Endothelial cell of umbilical vein (primary cell): ENCODE measurements around the gene GCSH. TPM values are rescaled to one million over a fixed set of nuclear protein-coding genes. Genes with fewer than 3 reads are reported as not detected.

Experiments used
- BruUV-seq: library from RNA; stranded (reverse); fragments of 400-500 nt; replicated peaks from 2 replicates; lab custom pipeline; 2021; lab: Mats Ljungman, UMichigan
- CTCF ChIA-PET: fragments of 300-600, 350-600 bp; sonication (Branson Sonifier 250); formaldehyde crosslinking; loops from one replicate; lab custom pipeline; 2021; ENCODE audit warnings: antibody characterized with exemption, inconsistent platforms; lab: Charles Lee
- POLR2A ChIA-PET: fragments of 300-600, 350-600 bp; sonication (Branson Sonifier 250); formaldehyde crosslinking; loops from one replicate; lab custom pipeline; 2021; ENCODE audit warnings: antibody characterized with exemption, inconsistent platforms; lab: Charles Lee
- DNase-seq: peaks from one replicate; pipeline ENCODE4 v3.0.0-alpha.2; 2011; ENCODE audit warnings: low read depth, low spot score
- FAIRE-seq: peaks from 2 replicates; lab custom pipeline; 2011; peaks lifted over from hg19 to GRCh38; lab: Jason Lieb, UNC
- H2AFZ ChIP-seq: 2 replicates; pipeline ENCODE4 v1.6.0; 2012; ENCODE audit warnings: low read depth, low read length, control low read depth, inconsistent platforms
- H3K27ac ChIP-seq: 2 replicates; pipeline ENCODE4 v1.5.1; 2011; ENCODE audit warnings: low read depth, mild to moderate bottlenecking, control low read depth, low read length, moderate library complexity; ENCODE audit not compliant: insufficient read depth
- H3K27me3 ChIP-seq, 2 experiments: 2 replicates each; pipeline versions ENCODE4 v1.6.0 to v1.6.1; 2011; ENCODE audit warnings: low read length in 2 of 2, mixed read lengths in 1 of 2; ENCODE audit not compliant: control insufficient read depth in 2 of 2, insufficient read depth in 2 of 2
- H3K36me3 ChIP-seq, 2 experiments: 2 replicates in 1 of 2; 3 replicates in 1 of 2; pipeline ENCODE4 v1.5.1; 2011; ENCODE audit warnings: low read length in 2 of 2, mild to moderate bottlenecking in 1 of 2, moderate library complexity in 1 of 2; ENCODE audit not compliant: control insufficient read depth in 2 of 2, insufficient read depth in 2 of 2; ENCODE audit errors: extremely low read depth in 1 of 2
- H3K4me1 ChIP-seq: 3 replicates; pipeline ENCODE4 v1.5.1; 2011; ENCODE audit warnings: mild to moderate bottlenecking, low read length; ENCODE audit not compliant: control insufficient read depth, insufficient read depth; ENCODE audit errors: extremely low read depth
- H3K4me2 ChIP-seq: 2 replicates; pipeline ENCODE4 v1.6.1; 2011; ENCODE audit warnings: low read length, control low read depth, mixed read lengths; ENCODE audit not compliant: insufficient read depth
- H3K4me3 ChIP-seq, 3 experiments: fragments of 200-600 bp in 1 of 3; sonication (generic), shearing (Covaris generic) in 1 of 3; replicated peaks in 1 of 3; 2 replicates each; pipeline ENCODE4 v1.5.1; 2011 to 2016; ENCODE audit warnings: control low read depth in 3 of 3, low read length in 3 of 3, mild to moderate bottlenecking in 2 of 3, inconsistent platforms in 1 of 3, low read depth in 1 of 3, moderate library complexity in 1 of 3; ENCODE audit not compliant: insufficient read depth in 1 of 3
- H3K79me2 ChIP-seq: 2 replicates; pipeline ENCODE4 v1.6.0; 2012; ENCODE audit warnings: low read length, inconsistent platforms; ENCODE audit not compliant: control insufficient read depth, insufficient read depth
- H3K9ac ChIP-seq: replicated peaks from 2 replicates; pipeline ENCODE3; 2011; ENCODE audit warnings: low read length, control low read depth; ENCODE audit not compliant: insufficient read depth; ENCODE audit errors: extremely low read depth
- H3K9me1 ChIP-seq: replicated peaks from 3 replicates; pipeline ENCODE4 v1.6.0; 2011; ENCODE audit warnings: mild to moderate bottlenecking, low read length; ENCODE audit not compliant: control insufficient read depth, insufficient read depth; ENCODE audit errors: extremely low read depth
- H3K9me3 ChIP-seq: replicated peaks from 2 replicates; pipeline ENCODE4 v1.5.1; 2012; ENCODE audit warnings: low read length, inconsistent platforms; ENCODE audit not compliant: control insufficient read depth, insufficient read depth
- H4K20me1 ChIP-seq: replicated peaks from 2 replicates; pipeline ENCODE3; 2011; ENCODE audit warnings: mild to moderate bottlenecking, low read length; ENCODE audit not compliant: control insufficient read depth, insufficient read depth; ENCODE audit errors: extremely low read depth
- EZH2 ChIP-seq: IDR thresholded peaks from 2 replicates; pipeline ENCODE4 v1.6.1; 2012; ENCODE audit warnings: borderline replicate concordance, low read depth, mild to moderate bottlenecking, moderate library complexity, low read length, inconsistent platforms; ENCODE audit not compliant: severe bottlenecking
- FOS ChIP-seq: IDR thresholded peaks from 2 replicates; pipeline ENCODE4 v1.6.1; 2011; ENCODE audit warnings: mild to moderate bottlenecking, low read length, moderate library complexity, borderline replicate concordance; ENCODE audit not compliant: insufficient read depth
- GATA2 ChIP-seq: IDR thresholded peaks from 2 replicates; pipeline ENCODE4 v1.7.0; 2011; ENCODE audit warnings: low read depth, mild to moderate bottlenecking, moderate library complexity, mixed read lengths, low read length; ENCODE audit not compliant: insufficient read length, insufficient read depth
- JUN ChIP-seq: IDR thresholded peaks from 2 replicates; pipeline ENCODE4 v1.6.1; 2011; ENCODE audit warnings: borderline replicate concordance, low read depth; ENCODE audit not compliant: insufficient read length, insufficient read depth
- MYC ChIP-seq: IDR thresholded peaks from one replicate; pipeline ENCODE4 v1.6.1; 2011; ENCODE audit warnings: mild to moderate bottlenecking, low read depth, low read length
- POLR2A ChIP-seq: IDR thresholded peaks from 2 replicates; pipeline ENCODE4 v1.6.1; 2012; ENCODE audit warnings: low read depth, mild to moderate bottlenecking, control low read depth, low read length
- POLR2AphosphoS5 ChIP-seq: IDR thresholded peaks from 2 replicates; pipeline ENCODE4 v1.6.1; 2012; ENCODE audit warnings: low read depth, mild to moderate bottlenecking, control low read depth, low read length, moderate library complexity; ENCODE audit not compliant: insufficient read depth
- dilution Hi-C: fragments of 300-500 bp; cut with MboI; formaldehyde crosslinking; loops from one replicate; pipeline ENCODE4 v1.15.0; 2019; ENCODE audit warnings: low sequenced_read_pairs; ENCODE audit not compliant: extremely low pct_ligation_motif_present
- intact Hi-C: fragments of 100-400 bp; cut with micrococcal nuclease; formaldehyde crosslinking; loops from one replicate; pipeline ENCODE4 v1.10.0; 2022
- polyA plus RNA-seq, 4 experiments: library from polyadenylated mRNA; depleted of rRNA in 3 of 4; stranded (reverse) in 3 of 4; unstranded in 1 of 4; fragments of >200 nt; gene quantifications; 2 replicates each; pipeline versions ENCODE4 v1.2.1 to v1.2.3, GENCODE V29; 2011 to 2012; ENCODE audit warnings: missing spikeins in 1 of 4
- total RNA-seq: library from RNA; stranded (reverse); gene quantifications from 2 replicates; pipeline ENCODE4 v1.2.3, GENCODE V29; 2021
- TF ChIP-seq, protein P1 (sequence below): IDR thresholded peaks from 2 replicates; pipeline ENCODE4 v1.6.1; 2011; ENCODE audit not compliant: insufficient read depth, insufficient read length
- TF ChIP-seq, protein P2 (sequence below), 2 donors: IDR thresholded peaks; 1 replicate in 1 of 2; 2 replicates in 1 of 2; pipeline ENCODE4 v1.5.1; 2011; ENCODE audit warnings: low read length in 2 of 2, mild to moderate bottlenecking in 2 of 2, moderate library complexity in 2 of 2, control low read depth in 1 of 2, inconsistent platforms in 1 of 2, low read depth in 1 of 2; ENCODE audit not compliant: insufficient read depth in 1 of 2; ENCODE audit errors: extremely low read depth in 1 of 2

Gene GCSH
- total and polyA plus RNA-seq, 2 donors (not counting 3 experiments of a cell fraction or from before 2014, with no cell fraction given), result 6.9 to 31.1 TPM

DNA sequence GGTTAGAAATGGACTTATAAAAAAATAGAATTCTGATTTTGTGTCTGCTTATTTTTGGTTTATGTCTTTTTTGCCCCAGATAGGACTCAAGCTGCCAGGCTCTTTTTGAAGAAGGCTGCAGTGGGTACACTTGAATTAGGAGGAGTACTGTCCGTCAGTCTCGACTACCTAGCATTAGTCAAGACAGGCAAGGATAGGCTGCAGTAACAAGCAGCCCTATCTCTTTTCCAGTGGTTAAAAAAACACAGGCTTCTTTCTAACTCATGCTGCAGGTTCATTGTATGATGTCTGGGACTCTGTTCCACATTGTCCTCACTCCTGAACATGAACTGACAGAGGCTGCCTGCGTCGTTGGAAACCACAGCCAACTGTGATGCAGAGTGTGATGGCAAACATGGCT lies 27.1 kb downstream of the GCSH start:
- H3K4me1 ChIP-seq, result no peaks in the 10 kb centered on the region
- H3K27me3 ChIP-seq, result no peaks in the 10 kb centered on the region
- ChIA-PET POLR2A (no interaction called here), CTCF (no interaction called here)
- H2AFZ ChIP-seq, result no peak overlapping the region
- intact Hi-C loops, result no loop called here
- H3K4me3 ChIP-seq, result no peak overlapping the region
- no peaks in the 10 kb centered on the region for H3K79me2 ChIP-seq
- H3K9me3 ChIP-seq, result no peaks in the 10 kb centered on the region
- BruUV-seq, result no TSS peak
- no peaks in the 10 kb centered on the region for H3K36me3 ChIP-seq
- no peaks in the 10 kb centered on the region for H4K20me1 ChIP-seq
- DNase-seq, result no peak
- TF ChIP-seq JUN, result no peak
- no peak for TF ChIP-seq GATA2
- TF ChIP-seq, protein P1, sequence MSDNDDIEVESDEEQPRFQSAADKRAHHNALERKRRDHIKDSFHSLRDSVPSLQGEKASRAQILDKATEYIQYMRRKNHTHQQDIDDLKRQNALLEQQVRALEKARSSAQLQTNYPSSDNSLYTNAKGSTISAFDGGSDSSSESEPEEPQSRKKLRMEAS, result no peak
- TF ChIP-seq FOS, result no peak
- no peak for TF ChIP-seq MYC
- TF ChIP-seq, protein P2, sequence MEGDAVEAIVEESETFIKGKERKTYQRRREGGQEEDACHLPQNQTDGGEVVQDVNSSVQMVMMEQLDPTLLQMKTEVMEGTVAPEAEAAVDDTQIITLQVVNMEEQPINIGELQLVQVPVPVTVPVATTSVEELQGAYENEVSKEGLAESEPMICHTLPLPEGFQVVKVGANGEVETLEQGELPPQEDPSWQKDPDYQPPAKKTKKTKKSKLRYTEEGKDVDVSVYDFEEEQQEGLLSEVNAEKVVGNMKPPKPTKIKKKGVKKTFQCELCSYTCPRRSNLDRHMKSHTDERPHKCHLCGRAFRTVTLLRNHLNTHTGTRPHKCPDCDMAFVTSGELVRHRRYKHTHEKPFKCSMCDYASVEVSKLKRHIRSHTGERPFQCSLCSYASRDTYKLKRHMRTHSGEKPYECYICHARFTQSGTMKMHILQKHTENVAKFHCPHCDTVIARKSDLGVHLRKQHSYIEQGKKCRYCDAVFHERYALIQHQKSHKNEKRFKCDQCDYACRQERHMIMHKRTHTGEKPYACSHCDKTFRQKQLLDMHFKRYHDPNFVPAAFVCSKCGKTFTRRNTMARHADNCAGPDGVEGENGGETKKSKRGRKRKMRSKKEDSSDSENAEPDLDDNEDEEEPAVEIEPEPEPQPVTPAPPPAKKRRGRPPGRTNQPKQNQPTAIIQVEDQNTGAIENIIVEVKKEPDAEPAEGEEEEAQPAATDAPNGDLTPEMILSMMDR (IDR thresholded peaks at IDR 0.05; ENCODE audit: extremely low read depth in 1 of 2, insufficient read depth in 1 of 2, low read depth in 1 of 2, low read length in 2 of 2), result no peak
- no peak for TF ChIP-seq POLR2AphosphoS5
- TF ChIP-seq EZH2, result no peak
- TF ChIP-seq POLR2A, result no peak
- H3K9me1 ChIP-seq, result no peaks in the 10 kb centered on the region
- no peak overlapping the region for H3K9ac ChIP-seq
- dilution Hi-C loops, result no loop called here
- FAIRE-seq, result no peak
- no peak overlapping the region for H3K4me2 ChIP-seq
- H3K27ac ChIP-seq, result no peak overlapping the region
